HL-60/S4 (cell line): Measurements from ENCODE around the gene KLC4.
"Not testable (repeated sequence)": the region's sequence is repeated elsewhere in the genome, so short reads cannot be mapped to it uniquely, and the experiment has no call there.

Experiments
- in situ Hi-C: fragments of 300-500 bp; cut with MboI; formaldehyde crosslinking; loops from 2 replicates; pipeline ENCODE4 v1.14.3; 2022; ENCODE audit warnings: low sequenced_read_pairs

Gene KLC4

DNA sequence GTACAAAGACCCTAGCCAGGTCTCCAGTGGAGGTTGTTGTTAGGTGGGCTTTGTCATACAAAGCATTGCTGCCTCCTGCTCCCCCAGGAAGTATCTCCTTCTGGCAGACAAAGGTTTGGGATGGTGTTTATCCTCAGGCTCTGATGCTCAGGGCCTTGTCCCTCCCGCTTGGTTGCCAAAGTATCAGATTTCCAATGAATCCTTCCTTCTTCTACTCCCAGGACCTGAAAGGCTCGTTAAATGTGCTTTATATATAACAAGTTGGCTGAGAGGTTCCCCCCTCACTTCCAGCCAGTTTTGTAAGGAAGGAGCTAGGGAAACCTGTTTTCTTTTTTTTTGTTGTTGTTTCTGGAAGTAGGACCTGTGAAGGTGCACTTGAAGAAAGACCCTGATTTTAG, 31.1 kb downstream of the KLC4 start:
- in situ Hi-C loops = no loop called here

GRCh38 chr6:43091020-43091419, 31.6 kb downstream of the KLC4 start:
- in situ Hi-C loops = no loop called here

GRCh38 chr6:43091436-43091991, 32.1 kb downstream of the KLC4 start:
- in situ Hi-C loops = no loop called here

DNA sequence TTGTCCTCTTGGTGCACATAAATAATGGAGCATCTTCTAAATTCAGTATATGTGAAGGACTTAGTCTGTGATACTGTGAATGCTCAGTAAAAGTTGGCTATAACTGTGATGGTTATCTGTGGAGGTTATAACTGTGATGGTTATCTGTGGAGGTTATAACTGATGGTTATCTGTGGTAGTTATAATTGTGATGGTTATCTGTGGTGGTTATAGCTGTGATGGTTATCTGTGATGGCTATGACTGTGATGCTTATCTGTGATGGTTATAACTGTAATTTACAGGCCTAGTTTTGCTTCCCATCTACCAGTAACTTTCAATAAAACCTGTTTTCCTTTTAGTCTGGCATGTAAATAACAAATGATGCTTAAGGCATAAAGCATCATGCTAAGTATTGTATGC, 33.2 kb downstream of the KLC4 start:
- in situ Hi-C loops = no loop called here

- in situ Hi-C loops = no loop called here
Measured at GRCh38 chr6:43093436-43094289, 34.2 kb downstream of the KLC4 start.

DNA sequence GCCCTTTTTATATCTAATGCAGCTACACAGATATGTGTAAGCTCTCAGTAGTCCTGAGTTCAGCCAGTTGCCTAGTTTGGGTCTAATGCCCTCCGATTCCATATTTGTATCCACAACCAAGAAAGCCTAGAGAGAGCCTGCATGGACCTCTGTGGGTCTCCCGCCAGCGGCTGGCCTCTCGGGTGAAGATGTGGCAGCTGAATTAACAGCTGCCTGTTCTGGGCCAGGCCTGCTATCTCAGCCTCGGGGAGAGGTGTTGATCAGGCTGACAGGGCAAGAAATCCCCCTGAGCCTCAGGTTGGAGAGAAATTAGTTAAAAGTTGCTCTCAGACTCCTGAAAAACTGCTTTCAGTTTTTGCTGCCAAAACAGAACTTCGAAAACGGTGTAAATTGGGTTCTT, 36.5 kb downstream of the KLC4 start:
- in situ Hi-C loops = no loop called here

GRCh38 chr6:43096451-43097097, 37.1 kb downstream of the KLC4 start:
- in situ Hi-C loops = no loop called here

DNA sequence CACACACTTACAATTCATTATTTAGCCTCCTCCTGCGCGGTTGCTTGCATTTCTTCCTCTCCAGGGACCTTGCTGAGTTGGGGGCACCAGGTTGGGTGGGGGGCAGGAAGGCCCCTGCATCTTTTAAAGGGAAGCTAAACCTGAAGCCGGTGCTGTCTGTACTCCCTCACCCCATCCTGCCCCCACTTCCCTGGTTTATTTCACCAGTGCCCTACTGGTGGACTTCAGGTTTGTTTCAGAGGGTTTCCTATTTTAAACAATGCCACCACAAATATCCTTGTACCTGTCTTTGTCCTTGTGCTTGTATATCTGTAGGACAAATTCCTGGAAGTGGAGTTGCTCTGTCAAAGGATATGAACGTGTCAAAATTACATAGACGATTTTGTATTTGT, 37.7 kb downstream of the KLC4 start:
- in situ Hi-C loops = no loop called here

DNA sequence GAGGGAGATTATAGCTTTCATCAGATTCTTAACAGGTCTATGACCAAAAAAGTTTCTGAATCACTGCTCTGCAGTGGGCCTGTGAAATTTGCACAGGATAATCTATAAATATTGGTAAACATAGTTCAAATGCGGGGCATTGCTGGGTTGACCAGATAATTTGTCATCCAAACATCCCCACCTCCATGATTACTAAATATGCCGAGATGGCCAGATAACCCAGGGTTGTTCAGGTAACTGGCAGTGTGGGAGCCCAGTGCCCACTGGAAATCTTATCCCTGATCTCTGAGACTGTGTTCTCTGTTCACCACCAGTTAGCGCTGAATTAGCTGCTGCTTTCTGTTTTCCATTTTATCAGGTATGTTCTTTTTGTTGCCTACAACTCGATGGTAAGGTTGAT, 38.1 kb downstream of the KLC4 start:
- in situ Hi-C loops = no loop called here

- in situ Hi-C loops = no loop called here
Measured at GRCh38 chr6:43101497-43101896, 42.1 kb downstream of the KLC4 start.

- in situ Hi-C loops = no loop called here
Measured at GRCh38 chr6:43103253-43103876, 43.9 kb downstream of the KLC4 start.

DNA sequence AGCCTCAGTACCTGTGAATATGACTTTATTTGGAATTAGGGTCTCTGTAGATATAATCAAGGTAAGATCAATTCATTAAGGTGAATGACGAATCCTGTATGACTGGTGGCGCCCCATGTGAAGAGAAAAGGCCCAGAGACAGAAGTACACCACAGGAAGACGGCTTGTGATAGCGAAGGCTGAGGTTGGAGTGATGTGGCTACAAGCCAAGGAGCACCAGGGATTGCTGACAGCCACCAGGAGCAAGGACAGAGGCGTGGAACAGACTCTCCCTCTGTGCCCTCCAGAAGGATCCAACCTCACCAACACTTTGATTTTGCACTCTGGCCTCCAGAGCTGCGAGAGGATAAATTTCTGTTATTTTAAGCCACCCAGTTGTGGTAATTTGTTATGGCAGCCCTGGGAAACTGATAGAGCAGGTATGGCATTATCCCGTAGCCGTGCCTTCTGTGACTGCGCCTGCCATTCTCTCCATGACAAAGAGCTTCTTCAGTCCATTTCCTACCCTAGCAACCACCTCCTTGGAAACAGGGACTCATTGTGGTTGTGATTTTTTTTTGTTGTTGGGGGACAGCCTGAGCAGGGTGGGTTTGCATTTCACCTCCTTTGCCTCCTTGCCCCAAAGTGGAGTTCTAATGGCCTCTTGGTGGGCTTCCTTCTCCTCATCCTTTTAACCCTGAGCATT, 46.2 kb downstream of the KLC4 start:
- in situ Hi-C loops = no loop called here

DNA sequence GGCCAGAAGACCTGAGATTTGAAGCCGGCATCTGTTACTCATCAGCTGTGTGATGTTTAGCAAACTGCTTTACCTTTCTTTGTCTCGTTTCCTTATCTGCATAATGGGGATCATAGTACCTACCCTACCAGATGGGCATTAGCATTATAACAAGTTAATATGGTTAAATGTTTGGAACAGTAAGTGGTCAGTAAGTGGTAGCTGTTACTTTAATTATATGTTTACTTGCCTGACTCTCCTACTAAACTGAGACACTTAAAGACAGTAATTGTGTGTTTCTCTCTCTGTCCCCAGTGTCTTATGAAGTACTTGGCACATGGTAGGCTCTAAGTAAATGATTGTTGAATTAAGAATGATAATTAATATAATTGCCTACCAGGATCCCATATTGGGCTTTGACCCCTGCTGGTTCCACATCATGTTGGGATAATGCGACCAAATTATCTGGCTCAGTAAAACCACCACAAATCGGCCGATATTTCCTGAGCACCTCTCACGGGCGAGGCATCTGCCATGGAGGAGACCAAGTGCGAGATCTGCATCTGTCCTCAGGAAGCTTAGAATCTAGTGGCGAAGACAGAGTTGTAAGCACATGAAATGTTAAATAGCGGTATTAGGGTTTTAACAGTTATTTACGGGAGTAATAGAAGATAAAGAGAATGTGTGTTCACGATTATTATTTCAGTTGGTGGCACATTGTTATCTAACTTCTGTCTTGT, 48.1 kb downstream of the KLC4 start:
- in situ Hi-C loops = no loop called here

- in situ Hi-C loops = no loop called here
Measured at GRCh38 chr6:43113431-43114260, 54.2 kb downstream of the KLC4 start.

DNA sequence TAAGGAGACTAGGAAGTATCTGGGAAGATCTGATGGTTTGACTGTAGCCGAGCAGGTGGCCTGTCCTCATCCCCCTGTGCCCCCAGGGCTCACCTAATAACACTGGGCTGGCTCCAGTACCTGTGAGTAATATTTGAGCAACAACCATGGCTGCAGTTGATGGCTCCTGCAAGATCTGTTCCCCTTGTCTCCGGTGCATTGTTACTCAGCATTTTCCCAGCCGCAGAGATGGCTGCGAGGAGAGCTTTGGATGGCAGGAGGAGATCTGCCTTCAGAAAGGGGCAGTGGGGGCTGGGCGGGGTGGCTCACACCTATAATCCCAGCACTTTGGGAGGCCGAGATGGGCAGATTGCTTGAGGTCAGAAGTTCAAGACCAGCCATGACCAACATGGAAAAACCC, 55.9 kb downstream of the KLC4 start:
- in situ Hi-C loops = no loop called here

DNA sequence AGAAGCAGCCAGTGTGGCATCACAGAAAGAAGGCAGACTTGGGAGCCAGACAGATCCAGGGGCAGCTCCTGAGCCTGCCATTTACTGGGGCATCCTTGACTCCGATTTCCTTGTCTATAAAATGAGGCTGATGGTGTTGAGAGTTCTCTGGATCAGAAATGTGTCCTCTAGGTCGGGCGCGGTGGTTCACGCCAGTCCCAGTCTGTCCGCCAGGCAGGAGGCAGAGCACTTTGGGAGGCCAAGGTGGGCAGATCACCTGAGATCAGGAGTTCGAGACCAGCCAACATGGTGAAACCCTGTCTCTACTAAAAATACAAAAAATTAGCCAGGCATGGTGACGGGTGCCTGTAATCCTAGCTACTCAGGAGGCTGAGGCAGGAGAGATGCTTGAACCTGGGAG, 58.0 kb downstream of the KLC4 start:
- in situ Hi-C loops = not testable (repeated sequence)

DNA sequence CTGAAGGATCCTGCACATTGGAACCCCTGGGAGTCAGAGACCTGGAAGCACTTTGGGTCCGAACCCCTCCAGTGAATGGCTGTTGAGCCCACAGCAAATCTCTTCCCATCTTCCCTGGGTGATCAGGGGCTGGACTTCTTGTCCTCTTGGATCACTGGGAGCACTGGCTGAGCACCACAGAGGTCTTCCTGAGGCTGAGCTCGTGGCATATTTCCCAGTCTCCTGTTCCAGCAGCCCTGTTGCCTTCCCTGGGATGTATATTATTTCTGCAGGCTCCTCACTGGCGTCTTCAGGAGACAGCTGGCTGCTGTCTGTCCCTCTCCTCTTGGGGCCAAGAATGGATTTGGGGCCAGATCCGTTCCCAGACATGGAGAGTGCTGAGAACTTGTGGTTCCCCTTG, 60.1 kb downstream of the KLC4 start:
- in situ Hi-C loops = no loop called here

- in situ Hi-C loops = no loop called here
Measured at GRCh38 chr6:43120101-43120763, 60.8 kb downstream of the KLC4 start.
